ENCODE results near the gene RYR2.

RYR2 gene

DNA sequence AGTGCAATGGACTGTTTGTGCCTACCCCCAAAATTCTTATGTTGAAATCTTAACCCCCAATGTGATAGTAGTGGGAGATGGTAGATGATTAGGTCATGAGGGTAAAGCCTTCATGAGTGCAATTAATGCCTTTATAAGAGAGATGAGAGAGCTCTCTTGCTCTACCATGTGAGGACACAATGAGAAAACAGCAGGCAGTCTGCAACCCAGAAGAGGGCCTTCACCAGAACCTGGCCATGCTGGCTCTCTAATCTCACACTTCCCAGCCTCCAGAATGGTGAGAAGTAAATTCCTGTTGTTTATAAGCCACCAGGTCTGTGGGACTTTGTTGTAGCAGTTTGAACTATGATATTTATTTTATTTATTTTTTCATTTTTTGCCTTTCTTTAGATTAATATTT lies 21.0 kb downstream of the RYR2 start:
- in situ Hi-C loops (cut with HindIII; ENCODE audit: low pct_unique_long_range_greater_than_20kb, low sequenced_read_pairs), result no loop called here
- no peak for TF ChIP-seq JUND (IDR thresholded peaks at IDR 0.05; ENCODE audit: low read depth)
- no peak for DNase-seq (ENCODE audit: low read depth in 1 of 2, low spot score in 1 of 2)

DNA sequence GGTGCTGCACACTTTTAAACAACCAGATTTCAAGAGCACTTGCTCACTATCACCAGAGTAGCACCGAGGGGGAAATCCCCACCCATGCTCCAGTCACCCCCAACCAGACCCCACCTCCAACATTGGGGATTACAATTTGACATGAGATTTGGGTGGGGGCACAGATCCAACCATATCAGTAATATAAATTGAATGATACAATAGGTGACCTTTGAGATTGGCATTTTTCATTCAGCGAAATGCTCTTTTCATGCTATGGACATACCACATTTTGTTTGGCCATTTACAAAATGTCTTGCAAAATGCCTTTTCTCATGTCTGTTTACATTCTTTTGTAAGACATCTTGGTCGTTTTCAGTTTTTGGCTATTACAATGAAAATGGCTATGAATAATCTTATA lies 23.9 kb downstream of the RYR2 start:
- no peak for TF ChIP-seq JUND (IDR thresholded peaks at IDR 0.05; ENCODE audit: low read depth)
- in situ Hi-C loops (cut with HindIII; ENCODE audit: low pct_unique_long_range_greater_than_20kb, low sequenced_read_pairs), result no loop called here
- DNase-seq (ENCODE audit: low read depth in 1 of 2, low spot score in 1 of 2), result no peak

DNA sequence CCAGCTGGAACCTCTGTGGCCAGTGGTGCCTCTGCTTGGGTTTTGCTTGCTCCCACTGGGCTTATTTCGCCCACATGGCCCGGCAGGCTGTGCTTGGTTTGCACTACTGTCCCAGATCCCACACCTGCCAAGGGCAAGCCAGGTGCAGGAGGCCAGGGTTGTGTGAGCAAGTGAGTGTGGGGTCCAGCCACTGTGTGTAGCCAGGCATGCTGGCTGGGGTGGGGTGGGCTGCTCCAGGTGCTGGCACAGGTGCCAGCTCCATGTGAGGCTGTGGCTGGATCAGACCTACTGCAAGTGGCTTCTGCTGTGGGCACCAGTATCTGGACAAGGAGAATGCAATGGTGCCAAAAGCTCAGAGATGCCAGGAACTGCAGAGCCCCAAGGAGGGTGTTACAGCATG lies 28.5 kb downstream of the RYR2 start:
- no peak for TF ChIP-seq JUND (IDR thresholded peaks at IDR 0.05; ENCODE audit: low read depth)
- DNase-seq (ENCODE audit: low read depth in 1 of 2, low spot score in 1 of 2), result no peak
- in situ Hi-C loops (cut with HindIII; ENCODE audit: low pct_unique_long_range_greater_than_20kb, low sequenced_read_pairs), result no loop called here

- DNase-seq (ENCODE audit: low read depth in 1 of 2, low spot score in 1 of 2), result no peak
- no peak for TF ChIP-seq JUND (IDR thresholded peaks at IDR 0.05; ENCODE audit: low read depth)
- in situ Hi-C loops (cut with HindIII; ENCODE audit: low pct_unique_long_range_greater_than_20kb, low sequenced_read_pairs), result no loop called here
These were observed 29.8 kb downstream of the RYR2 start for GRCh38 chr1:237071641-237072420.

GRCh38 chr1:237074371-237075117 lies 32.6 kb downstream of the RYR2 start:
- no peak for DNase-seq (ENCODE audit: low read depth in 1 of 2, low spot score in 1 of 2)
- in situ Hi-C loops (cut with HindIII; ENCODE audit: low pct_unique_long_range_greater_than_20kb, low sequenced_read_pairs), result no loop called here
- no peak for TF ChIP-seq JUND (IDR thresholded peaks at IDR 0.05; ENCODE audit: low read depth)

GRCh38 chr1:237084341-237085077 lies 42.5 kb downstream of the RYR2 start:
- in situ Hi-C loops (cut with HindIII; ENCODE audit: low pct_unique_long_range_greater_than_20kb, low sequenced_read_pairs), result no loop called here
- DNase-seq (ENCODE audit: low read depth in 1 of 2, low spot score in 1 of 2), result no peak
- no peak for TF ChIP-seq JUND (IDR thresholded peaks at IDR 0.05; ENCODE audit: low read depth)

GRCh38 chr1:237091691-237092090 lies 49.7 kb downstream of the RYR2 start:
- no peak for TF ChIP-seq JUND (IDR thresholded peaks at IDR 0.05; ENCODE audit: low read depth)
- in situ Hi-C loops (cut with HindIII; ENCODE audit: low pct_unique_long_range_greater_than_20kb, low sequenced_read_pairs), result no loop called here
- DNase-seq (ENCODE audit: low read depth in 1 of 2, low spot score in 1 of 2), result no peak

DNA sequence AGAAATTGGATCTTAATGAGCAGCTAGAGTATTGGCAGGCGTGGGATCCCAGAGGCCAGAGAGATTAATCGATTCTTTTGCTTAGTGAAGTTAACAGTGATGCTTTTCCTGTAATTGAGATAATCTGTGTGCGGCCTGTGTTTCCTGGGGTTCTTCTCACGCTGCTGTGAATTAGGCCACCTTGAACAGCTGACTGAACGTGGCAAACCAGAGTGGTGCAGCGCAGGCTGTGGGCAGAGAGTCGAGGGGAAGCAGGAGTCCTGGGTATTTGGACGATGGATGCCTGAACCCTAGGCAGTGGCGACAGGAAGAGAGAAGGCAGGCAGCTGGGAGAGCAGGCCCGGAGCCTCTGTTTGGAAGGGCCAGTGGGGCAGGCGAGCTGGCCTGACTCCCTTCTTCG lies 51.7 kb downstream of the RYR2 start:
- in situ Hi-C loops (cut with HindIII; ENCODE audit: low pct_unique_long_range_greater_than_20kb, low sequenced_read_pairs), result no loop called here
- TF ChIP-seq JUND (IDR thresholded peaks at IDR 0.05; ENCODE audit: low read depth), result no peak

DNA sequence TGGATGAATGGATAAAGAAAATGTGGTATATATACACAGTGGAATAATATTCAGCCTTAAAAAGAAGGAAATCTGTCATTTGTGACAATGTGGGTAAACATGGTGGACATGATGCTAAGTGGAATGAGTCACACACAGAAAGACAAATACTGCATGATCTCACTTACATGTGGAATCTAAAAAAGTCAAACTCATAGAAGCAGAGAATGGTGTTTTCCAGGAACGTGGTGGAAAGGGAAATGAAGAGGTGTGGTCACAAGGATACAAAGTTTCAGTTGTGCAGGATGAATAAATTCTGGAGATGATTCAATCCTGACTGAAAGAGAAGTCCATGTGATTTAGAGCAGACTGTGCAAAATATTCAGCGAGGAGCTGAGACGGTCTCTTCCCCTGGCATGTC lies 56.6 kb downstream of the RYR2 start:
- in situ Hi-C loops (cut with HindIII; ENCODE audit: low pct_unique_long_range_greater_than_20kb, low sequenced_read_pairs), result no loop called here
- DNase-seq (ENCODE audit: low read depth in 1 of 2, low spot score in 1 of 2), result no peak
- no peak for TF ChIP-seq JUND (IDR thresholded peaks at IDR 0.05; ENCODE audit: low read depth)

More for the DNA sequence above, 51.7 kb downstream of the RYR2 start:
- DNase-seq (ENCODE audit: low read depth in 1 of 2, low spot score in 1 of 2), result no peak

DNA sequence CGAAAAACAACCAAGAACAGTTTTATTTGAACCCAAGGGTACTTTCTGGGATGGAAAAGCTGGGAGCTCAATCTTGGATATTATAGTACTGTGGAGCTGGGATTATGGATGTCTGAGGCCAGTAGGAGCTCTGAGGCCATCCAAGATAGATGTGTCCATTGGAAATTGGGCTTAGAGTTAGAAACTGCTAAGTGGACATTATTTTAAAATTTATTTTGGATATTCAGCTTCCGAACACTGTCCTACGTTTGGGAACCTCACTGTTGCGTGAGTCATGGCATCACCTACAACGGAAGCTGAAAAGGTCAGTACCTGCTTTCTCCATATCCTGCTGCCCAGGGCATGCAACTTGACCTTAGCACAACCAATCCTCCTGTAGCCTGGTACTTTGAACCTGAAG lies 61.0 kb downstream of the RYR2 start:
- DNase-seq (ENCODE audit: low read depth in 1 of 2, low spot score in 1 of 2), result no peak
- no peak for TF ChIP-seq JUND (IDR thresholded peaks at IDR 0.05; ENCODE audit: low read depth)
- in situ Hi-C loops (cut with HindIII; ENCODE audit: low pct_unique_long_range_greater_than_20kb, low sequenced_read_pairs), result no loop called here

DNA sequence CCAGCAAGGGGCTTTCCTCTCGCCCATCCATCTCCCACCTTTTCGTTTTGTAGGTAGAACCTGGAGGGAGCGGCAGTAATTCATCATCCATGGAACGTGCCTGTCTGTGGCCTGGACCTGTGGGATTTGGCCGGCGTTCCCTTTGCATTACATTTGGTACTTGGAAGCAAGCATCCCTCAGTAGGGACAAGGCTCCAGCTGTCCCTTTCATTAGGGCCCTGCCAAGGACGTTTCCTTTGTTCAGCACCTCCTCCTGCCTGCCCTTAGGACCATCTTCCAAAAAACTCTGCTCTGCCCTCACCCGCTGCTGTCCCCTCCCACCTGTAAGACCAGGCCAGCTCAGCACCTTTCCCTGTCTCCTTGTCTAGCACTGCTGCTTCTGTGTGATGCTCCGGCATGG lies 62.1 kb downstream of the RYR2 start:
- TF ChIP-seq JUND (IDR thresholded peaks at IDR 0.05; ENCODE audit: low read depth), result no peak
- DNase-seq (ENCODE audit: low read depth in 1 of 2, low spot score in 1 of 2), result no peak
- in situ Hi-C loops (cut with HindIII; ENCODE audit: low pct_unique_long_range_greater_than_20kb, low sequenced_read_pairs), result no loop called here

GRCh38 chr1:237105826-237106225 lies 63.8 kb downstream of the RYR2 start:
- DNase-seq (ENCODE audit: low read depth in 1 of 2, low spot score in 1 of 2), result no peak
- TF ChIP-seq JUND (IDR thresholded peaks at IDR 0.05; ENCODE audit: low read depth), result no peak
- in situ Hi-C loops (cut with HindIII; ENCODE audit: low pct_unique_long_range_greater_than_20kb, low sequenced_read_pairs), result no loop called here
